NCI-H526 treated with DMSO at 0.1 percent for 48 hours (cell line): ENCODE data around the gene FGFBP1.
"Not testable (repeated sequence)": the region's sequence is repeated elsewhere in the genome, so short reads cannot be mapped to it uniquely, and the experiment has no call there.

ENCODE experiments used
- DNase-seq: peaks from one replicate; lab custom pipeline; 2025; lab: John Stamatoyannopoulos, UW

Gene FGFBP1

DNA sequence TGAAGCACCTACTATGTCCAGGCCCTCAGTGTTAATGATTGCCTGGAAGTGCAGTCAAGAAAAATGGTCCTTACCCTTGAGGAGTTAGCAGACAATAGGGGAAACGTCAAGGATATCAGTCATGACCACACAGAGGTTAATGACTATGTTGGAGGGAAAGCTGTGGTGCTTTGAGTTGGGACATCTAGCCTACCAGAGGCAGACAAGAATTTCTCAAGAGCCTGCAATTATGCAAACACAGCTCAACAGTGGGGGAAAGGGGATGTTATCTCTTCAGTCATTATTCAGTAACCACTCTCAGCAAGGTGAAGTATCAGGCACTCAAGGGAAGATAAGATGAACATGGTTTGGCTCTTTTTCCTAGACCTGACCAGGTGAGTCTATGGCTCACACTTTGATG, 7.0 kb upstream of the FGFBP1 start:
- no peak for DNase-seq

DNA sequence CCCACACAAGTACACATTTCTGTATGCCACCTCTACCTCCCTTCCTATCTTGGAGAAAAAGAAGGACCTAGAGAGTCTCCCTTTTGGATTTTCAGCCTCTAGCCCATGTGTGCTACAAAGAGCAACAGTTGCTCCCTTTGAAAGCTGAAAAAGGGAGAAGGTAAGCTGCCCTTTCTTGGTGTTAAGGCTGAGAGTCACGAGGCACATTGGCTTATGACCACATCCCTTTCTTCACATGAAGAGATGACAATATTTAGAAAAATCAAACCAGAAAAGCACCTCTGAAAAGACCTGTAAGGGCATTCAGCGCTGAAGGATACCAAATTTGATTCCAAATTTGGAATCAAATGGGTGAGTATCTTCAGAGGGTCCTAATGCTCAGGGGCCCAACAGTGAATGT, 6.4 kb upstream of the FGFBP1 start:
- DNase-seq: no peak

DNA sequence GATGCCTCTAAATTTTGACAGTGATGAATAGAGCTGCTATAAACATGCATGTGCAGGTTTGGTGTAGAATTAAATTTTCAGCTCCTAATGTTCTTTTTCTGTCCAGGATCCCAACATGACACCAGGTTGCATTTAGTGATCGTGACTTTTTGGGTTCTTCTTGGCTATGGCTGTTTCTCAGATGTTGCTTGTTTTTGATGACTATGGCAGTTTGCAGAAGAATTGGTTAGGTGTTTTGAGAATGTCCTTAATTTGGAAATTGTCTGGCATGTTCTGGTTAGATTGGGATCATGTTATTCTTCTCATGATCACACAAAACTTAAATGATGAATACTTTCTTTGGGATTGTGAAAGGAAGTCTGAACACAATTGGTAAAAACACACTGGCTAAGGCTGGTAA, 3.7 kb upstream of the FGFBP1 start:
- DNase-seq: no peak

DNA sequence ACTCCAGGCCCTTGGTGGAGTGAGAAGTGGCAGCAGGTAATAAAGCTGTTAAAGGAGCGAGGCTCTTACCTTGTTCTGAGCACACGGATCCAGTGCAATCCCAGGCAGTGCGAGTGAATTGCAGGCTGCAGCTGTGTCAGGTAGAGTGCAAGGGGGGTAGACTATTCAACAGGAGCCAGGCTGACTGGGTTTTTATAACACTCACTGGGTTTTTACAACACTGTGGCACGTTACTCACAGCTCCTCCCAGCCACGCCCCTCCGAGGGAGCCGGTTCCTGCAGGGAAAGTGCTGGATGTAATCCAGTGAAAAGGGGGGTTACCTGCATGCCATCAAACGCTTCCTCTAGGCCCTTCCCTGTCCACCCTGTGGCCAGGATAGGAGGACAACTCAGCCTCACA, 358 bp downstream of the FGFBP1 start:
- DNase-seq: no peak

DNA sequence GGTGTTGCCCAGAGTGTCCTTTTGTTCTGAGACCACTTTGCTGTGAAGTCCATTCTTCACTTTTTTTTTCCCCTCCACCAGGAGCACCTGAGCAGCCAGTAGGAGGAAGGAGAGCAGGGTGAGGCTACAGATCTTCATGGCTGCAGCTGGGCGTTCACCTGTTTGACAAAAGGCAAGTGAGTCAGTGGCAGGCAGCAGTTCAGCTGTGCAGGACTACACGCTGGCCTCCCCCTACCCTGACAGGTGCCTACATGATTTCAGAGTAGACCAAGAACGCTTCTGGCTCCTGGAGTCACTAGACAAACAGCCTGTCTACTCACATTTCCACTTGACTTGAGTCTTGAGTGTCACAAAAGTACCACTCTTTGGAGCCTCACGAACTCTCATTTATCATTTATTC, 2.0 kb downstream of the FGFBP1 start:
- DNase-seq: no peak

DNA sequence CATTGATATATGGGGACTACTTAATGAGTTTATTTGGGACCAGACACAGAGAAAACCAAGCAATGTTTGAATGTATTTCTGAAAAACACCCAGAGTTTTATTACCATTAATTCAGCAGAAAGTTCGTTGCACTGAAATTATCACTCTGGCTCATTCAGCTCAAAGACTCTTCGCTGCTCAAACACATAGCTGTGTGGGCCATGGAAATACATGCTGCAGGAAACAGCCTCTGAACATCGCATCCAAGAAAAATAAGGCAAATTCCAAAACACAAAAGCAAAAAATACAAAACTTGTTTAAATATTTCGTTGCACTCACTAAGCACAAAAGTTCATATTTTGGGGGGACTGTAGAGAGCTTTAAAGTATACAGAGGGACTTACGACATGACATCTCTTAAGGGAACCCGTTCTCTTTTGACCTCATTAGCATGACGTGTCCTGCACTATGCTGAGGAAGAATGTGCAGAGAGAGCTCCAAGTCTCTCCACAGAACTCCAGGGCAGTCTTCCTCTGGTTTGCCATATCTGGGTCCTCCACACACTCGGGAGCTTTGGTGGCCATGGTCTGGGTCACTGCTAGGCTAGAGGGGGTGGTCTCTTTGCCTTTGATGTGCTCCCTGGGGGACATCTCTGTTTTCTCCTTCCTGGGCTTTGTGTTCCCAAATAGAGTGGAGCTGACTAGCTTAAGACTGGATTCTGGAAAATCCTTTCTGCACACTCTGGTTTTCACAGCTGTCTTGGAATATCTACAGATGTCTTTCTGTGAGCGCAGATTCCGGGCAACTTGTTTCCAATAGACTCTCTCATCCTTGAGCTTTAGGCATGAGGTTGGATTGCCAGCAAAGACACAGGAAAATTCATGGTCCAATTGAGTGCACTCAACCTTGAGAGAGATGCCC, 2.8 kb downstream of the FGFBP1 start:
- no peak for DNase-seq

DNA sequence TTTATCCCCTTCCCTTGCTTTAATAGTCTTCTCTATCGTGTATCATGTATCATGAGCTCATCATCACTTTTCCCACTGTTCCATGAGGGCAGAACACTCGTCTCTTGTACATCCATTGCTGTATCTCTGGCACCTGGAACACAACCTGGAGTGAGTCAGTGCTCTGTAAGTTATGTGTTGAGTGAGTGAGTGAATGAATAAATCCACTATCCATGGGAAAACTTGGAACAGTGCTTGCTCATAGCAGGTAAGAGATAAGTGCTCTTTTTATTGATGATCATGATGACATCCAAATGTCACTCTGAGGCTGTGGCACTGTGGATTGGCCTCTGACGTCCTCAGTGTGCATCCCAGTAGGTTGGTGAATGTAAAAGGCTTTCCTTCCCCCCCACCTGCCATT, 4.3 kb downstream of the FGFBP1 start:
- no peak for DNase-seq

DNA sequence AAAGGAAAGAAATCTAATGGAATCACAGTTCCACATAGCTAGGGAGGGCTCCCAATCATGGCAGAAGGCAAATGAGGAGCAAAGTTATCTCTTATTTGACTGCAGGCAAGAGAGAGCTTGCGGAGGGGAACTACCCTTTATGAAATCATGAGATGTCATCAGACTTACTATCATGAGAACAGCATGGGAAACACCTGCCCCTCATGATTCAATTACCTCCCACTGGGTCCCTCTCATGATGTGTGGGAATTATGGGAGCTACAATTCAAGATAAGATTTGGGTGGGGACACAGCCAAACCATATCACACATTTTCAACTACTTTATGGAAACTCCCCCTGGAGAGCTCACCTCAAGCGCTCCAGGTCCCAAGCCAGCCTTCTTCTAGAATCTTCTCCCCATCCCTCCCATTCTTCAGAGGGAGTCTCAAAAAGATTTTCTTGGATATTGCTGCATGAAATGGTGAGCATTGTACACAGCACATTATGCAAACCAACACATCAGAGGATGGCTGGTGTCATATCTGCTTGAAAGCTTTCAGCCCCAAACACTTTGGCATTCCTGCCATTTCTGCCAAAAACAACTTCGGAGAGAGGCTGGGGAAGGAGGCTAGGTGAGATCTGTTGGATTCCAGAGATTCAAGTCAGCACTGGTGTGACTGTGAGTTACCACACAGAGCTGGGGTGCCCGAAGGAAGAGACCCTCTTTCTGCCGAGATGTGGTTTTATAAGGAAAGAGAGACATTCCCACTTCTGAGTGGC, 6.9 kb downstream of the FGFBP1 start:
- DNase-seq: no peak

DNA sequence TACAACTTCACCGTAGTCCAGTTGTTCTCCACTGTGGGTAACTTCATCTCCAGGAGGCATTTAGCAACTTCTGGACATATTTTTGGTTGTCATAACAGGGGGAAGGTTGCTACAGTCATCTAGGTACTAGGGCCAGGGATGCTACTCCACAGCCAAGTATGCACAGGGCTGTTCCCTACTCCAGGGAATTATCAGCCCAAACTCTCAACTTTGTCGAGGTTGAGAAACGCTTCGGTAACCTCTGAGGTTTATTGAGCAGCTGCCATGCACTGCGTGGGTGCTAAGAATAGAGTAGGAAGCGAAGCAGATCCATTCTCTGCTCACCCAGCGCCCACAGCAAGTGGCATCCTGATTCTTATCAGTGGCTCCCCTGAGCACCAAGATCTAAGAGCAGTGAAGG, 8.2 kb downstream of the FGFBP1 start:
- DNase-seq: no peak

DNA sequence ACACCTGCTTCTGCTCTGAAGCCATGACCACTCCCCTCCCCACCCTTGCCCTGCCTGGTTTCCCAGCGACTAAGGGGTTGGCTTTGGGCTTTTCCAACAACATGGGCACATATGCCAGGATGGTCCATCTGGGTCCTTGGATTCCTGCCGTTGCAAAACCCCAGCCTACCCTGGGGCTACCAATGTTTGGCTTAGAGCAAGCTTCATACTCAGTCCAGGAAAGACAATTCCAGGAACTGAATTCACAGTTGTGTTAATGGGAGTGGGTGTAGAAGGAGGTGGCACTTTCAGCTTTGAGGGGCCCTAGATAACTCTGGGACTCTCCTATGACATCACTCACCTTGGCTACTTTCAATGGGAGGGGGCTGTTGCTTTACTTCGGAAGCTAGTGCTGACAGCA, 9.0 kb downstream of the FGFBP1 start:
- no peak for DNase-seq

DNA sequence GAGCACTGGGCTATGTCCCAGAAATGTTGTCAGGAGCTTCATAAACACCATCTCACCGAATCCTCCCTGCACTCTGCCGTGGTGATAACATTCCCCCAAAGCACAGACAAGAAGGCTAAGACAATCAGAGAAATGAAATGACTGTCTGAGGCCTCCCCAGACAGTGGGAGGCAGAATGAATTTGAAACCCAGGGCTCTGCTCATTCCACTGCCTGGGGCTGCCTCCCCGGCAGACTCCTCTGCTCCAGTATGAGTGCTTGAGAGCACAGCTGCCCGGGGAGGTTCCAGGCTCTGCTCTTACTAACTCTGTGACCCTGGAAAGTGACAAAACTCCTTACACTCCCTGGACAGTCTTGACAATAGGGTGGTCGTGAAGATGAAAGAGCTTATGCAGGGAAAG, 9.7 kb downstream of the FGFBP1 start:
- no peak for DNase-seq

DNA sequence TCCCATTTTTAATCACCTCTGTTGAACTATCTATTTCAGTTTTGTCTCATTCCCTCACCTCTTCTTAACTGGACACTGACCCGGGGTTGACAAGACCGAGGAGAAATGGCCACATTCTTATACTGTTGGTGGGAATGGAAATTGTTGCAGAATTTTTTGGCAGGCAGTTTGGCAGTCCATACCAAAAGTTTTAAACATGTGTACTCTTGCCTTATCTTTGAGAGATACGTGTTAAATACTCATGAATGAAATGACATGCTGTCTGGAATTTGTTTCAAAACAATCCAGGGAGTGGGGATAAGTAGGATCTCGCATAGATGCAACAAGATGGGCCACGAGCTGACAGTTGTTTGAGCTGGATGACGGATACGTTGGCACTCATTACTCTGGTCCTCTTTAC, 12.1 kb downstream of the FGFBP1 start:
- no peak for DNase-seq

DNA sequence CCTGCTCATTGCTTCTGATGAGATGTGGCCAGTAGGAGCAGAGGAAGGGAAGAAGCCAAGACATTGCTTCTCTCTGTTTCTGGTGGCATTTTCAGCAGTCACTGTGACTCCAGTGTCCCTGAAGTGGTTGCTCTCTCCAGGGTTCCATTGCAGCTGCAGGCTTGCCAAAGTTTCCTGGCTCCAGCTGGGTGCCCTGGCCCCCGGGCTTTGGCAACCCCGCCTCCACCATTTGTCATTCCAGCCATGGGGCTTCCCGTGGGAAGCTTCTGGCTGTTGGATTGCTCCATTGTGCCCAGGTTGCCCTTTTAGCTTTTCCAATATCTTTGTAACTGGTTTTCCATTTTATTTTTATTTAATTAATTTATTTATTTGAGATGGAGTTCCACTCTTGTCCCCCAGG, 12.7 kb downstream of the FGFBP1 start:
- no peak for DNase-seq

DNA sequence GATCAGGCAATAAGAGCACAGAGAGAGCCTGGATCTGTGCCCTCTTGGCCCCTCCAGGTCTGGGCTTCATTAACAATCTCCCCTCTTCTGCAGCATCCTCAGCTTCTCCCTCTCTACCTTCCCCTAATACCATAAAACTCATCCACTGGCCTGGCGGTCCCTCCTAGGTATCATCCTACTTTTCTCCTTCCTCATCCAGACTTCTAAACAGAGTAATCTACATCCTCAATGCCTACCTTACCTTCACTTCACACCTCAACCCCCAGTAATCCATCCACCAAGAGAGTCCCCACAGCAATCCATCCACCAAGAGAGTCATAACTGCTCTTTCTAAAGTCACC, 17.0 kb downstream of the FGFBP1 start:
- no peak for DNase-seq

DNA sequence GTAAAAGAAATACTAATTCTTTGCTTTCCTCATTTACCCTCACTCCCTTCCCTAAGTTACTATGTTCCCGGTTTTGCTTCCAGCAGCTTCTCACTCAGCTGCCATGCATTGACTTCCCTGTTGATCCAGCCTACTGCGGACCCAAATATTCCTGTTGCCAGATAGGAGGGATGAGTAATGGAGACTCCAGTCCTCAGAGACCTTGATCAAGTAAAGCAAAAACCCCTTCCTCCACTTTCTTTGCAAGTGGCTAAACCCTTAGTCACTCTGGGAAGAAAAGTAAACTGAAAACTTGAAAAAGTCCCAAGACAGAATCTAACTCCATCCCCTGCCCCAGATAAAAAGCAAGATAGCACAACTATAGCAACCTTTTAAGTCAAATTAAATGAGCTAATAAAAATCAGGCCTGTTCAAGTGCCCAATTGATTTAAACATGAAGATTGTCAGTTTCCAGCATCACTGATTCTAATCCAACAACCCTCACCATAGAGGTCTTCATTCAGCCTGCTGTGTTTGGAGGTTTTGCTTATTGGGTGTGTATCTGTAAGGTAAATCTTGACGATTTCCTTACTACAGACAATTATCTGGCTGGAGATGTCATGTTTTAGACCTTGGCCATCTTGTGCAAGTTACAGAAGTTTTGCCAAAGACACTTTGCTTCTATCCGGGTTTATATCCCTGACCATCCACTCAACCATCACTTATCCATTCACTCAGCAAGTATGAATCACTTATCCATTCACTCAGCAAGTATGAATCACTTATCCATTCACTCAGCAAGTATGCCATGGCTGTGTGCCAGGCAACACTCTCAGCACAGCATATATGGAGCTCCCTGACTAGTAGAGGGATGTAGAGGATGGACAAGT, 17.6 kb downstream of the FGFBP1 start:
- DNase-seq: no peak

DNA sequence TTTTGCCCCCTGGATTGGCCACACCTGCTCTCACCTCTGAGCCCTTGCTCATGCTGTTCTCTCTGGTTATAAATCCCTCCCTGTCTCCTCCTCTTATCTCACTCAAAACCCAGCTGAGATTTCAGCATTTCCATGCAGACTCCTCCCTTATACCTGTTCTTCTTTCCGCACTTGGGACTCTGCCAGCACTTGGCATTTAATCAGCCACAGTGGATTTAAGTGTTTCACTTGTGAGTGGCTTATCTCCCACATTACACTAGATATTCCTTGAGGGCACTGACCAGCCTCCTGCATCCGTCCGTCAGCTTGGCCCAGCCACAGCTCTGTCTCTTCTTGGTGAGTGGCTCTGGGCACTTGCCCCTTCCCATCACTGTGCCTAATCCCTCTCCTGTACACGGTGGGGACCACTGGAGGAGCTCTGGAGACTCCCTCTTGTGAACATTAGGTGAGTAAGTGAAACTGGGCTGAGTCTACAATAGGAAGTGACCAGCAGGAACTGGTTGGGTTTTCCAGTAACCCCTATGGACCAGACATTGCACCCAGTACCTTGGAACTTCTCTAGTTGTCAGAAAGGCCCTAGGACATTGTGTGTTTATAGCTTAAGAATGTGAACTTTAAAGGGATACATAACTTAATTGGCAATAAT, 19.9 kb downstream of the FGFBP1 start:
- DNase-seq: no peak

DNA sequence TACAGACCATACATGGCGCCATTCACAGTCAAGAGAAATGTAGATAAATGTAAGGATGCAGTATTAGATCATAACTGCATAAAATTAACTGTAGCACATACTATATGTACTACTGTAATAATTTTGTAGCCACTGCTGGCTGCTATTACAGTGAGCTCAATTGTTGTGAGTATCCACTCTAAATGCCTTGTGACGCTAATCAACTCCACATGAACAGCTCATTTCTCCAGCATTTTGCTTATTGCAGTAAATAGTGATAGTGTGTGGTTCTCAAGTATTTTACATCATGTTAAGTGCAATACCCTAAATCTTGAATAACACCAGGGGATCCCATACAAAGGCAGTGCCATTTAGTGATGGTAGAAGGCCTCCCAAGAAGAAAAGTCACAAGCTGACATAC, 21.2 kb downstream of the FGFBP1 start:
- DNase-seq: no peak

DNA sequence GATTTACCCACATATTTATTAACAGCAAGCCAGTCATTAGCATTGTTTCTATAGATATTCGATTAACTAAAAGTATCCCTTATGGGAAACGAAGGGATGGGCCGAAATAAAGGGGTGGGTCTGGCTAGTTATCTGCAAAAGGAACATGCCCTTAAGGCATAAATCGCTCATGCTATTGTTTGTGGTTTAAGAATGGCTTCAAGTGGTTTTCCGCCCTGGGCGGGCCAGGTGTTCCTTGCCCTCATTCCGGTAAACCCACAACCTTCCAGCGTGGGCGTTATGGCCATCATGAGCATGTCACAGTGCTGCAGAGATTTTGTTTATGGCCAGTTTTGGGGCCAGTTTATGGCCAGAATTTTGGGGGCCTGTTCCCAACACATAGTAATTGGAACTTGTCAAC, 22.2 kb downstream of the FGFBP1 start:
- DNase-seq: not testable (repeated sequence)

DNA sequence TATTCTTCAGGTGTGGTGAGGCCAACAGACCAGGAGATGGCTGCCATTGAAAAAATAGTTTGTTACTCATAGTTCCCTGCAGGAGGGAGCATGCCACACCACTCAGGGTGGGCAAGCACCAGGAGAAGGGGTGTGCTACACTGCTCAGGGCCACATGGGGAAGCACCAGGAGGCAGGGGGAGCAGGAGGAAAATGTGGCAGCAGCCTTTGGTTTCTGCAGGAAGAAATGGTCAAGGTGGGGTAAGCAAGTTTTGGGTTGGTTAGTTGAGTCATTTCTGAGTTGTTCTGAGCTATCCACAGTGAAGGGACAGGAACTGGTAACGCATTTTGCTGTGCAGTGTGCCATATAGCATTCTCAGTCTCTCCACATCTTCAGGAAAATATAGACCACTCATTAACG, 23.8 kb downstream of the FGFBP1 start:
- DNase-seq: no peak

DNA sequence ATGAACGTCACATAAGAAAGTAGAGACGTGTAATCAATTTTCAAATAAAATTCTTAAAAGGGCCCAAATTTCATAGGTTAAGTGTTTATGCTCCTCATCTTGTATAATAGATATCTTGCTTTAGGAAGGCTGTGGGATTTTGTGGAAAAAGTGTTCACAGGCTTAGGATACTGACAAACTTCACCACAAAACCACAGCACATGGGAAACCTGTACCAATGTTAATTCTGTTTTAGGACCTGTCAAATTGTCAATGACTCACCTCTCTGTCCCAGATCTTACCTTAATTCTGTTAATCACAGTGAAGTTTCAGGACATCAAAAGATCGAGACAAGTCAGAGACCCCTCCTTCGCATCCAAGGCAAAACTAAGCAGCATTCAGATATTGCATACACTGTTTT, 24.2 kb downstream of the FGFBP1 start:
- DNase-seq: no peak

DNA sequence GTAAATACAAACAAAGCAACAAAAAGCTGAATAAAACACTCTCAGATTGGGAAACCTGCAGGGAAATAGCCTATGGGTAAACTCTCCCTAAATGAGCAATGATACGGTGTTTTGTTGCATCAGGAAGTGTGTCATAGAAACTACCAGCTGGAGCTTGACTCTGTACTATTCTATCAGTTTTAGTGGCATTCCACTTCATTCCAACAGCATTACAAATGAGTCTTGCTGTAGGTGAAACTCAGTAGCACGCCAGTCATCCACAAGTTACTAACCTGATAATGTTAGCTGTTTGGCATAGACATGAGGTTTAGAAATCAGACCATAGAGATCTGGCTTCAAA, 24.9 kb downstream of the FGFBP1 start:
- DNase-seq: no peak

DNA sequence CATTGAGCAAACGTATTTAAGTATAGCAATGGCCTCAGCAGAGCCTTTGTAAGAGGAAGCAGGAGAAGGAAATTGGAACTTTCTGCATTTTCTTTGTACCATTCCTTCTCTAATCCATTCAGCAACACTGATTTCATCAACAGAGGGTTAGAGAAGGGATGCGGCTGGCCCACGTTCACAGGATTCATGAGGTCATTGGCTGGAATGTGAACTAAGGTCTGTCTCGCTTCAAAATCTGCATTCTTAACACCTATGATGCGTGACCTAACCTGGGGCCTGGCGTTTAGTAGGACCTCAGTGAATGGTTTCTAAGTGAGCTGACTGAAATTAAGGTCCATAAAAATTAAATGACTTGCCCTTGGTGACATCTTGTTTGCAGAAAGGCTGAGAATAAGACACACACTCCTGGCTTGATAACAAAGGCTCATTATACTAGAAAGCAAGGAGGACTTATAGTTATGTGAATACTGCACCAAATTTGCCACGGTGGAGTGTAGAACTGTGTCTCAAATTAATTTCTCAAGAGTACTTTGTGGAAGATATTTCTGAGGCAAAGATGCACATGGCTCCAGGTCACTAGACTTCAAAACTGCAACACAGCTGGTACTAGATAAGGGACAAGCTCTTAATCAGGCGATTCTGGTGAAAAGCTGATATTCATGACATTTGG, 25.4 kb downstream of the FGFBP1 start:
- DNase-seq: no peak
